ENCODE measurements around the gene MIER1. TPM values are rescaled to one million over a fixed set of nuclear protein-coding genes. Genes with fewer than 3 reads are reported as not detected.
"Not testable (repeated sequence)": the region's sequence is repeated elsewhere in the genome, so short reads cannot be mapped to it uniquely, and the experiment has no call there.

Gene MIER1
- total RNA-seq, 1 experiment from 2014 or later = 17.2 TPM

- BruUV-seq (replicated peaks) = no TSS peak
- TF ChIP-seq CTCF (IDR thresholded peaks at IDR 0.05; ENCODE audit: insufficient read depth in 1 of 2, low read depth in 1 of 2, low read length in 1 of 2, severe bottlenecking in 1 of 2, unreplicated experiment in 1 of 2) = no peak
- no peak for DNase-seq
- Mint-ChIP-seq H3K4me3 (ENCODE audit: unreplicated experiment) (no peak overlapping the region), H3K27me3 (ENCODE audit: insufficient read depth, unreplicated experiment) (no peaks in the 10 kb centered on the region), H3K4me1 (ENCODE audit: low read depth, unreplicated experiment) (no peaks in the 10 kb centered on the region), H3K9me3 (ENCODE audit: unreplicated experiment) (no peaks in the 10 kb centered on the region), H3K27ac (ENCODE audit: unreplicated experiment) (no peak overlapping the region), H3K36me3 (ENCODE audit: insufficient read depth, unreplicated experiment) (peaks cover 7% of the 10 kb centered on the region)
- intact Hi-C loops (cut with micrococcal nuclease; ENCODE audit: unreplicated experiment) = no loop called here
- H3K4me1 ChIP-seq = no peaks in the 10 kb centered on the region
- ChIA-PET CTCF (no interaction called here), POLR2A (no interaction called here)
- no peak overlapping the region for H3K4me3 ChIP-seq (ENCODE audit: low read depth, low read length)
- H3K9me3 ChIP-seq = no peaks in the 10 kb centered on the region
- no peaks in the 10 kb centered on the region for H3K27me3 ChIP-seq (replicated peaks; ENCODE audit: control insufficient read depth, insufficient read depth, low read length)
- H3K36me3 ChIP-seq (ENCODE audit: control insufficient read depth, insufficient read depth, low read length) = no peaks in the 10 kb centered on the region
These were observed 53.4 kb downstream of the MIER1 start for GRCh38 chr1:66978201-66978600.

- BruUV-seq (replicated peaks); H3K27me3 Mint-ChIP-seq (ENCODE audit: insufficient read depth, unreplicated experiment); intact Hi-C loops (cut with micrococcal nuclease; ENCODE audit: unreplicated experiment); H3K9me3 ChIP-seq; POLR2A ChIA-PET; H3K27ac Mint-ChIP-seq (ENCODE audit: unreplicated experiment); CTCF ChIA-PET; H3K36me3 ChIP-seq (ENCODE audit: control insufficient read depth, insufficient read depth, low read length); H3K4me1 Mint-ChIP-seq (ENCODE audit: low read depth, unreplicated experiment); H3K27me3 ChIP-seq (replicated peaks; ENCODE audit: control insufficient read depth, insufficient read depth, low read length); H3K4me3 ChIP-seq (ENCODE audit: low read depth, low read length); DNase-seq; H3K4me3 Mint-ChIP-seq (ENCODE audit: unreplicated experiment); H3K9me3 Mint-ChIP-seq (ENCODE audit: unreplicated experiment); H3K4me1 ChIP-seq: not testable (repeated sequence)
- peaks cover 19% of the 10 kb centered on the region for H3K36me3 Mint-ChIP-seq (ENCODE audit: insufficient read depth, unreplicated experiment)
These were observed 54.8 kb downstream of the MIER1 start for GRCh38 chr1:66979621-66980020.

- no peaks in the 10 kb centered on the region for H3K4me1 Mint-ChIP-seq (ENCODE audit: low read depth, unreplicated experiment)
- CTCF ChIA-PET = interaction anchor here (0.6 kb wide), 1 partner anchor 169 kb away, joined by 4 read pairs; no protein-coding TSS in a partner anchor
- POLR2A ChIA-PET = no interaction called here
- Histone ChIP-seq H3K27me3 (replicated peaks; ENCODE audit: control insufficient read depth, insufficient read depth, low read length) (no peaks in the 10 kb centered on the region), H3K4me1 (0 out of 2 replicates have a peak, but pooled peaks cover 4% of the 10 kb centered on the region), H3K9me3 (no peaks in the 10 kb centered on the region), H3K4me3 (ENCODE audit: low read depth, low read length) (no peak overlapping the region), H3K36me3 (ENCODE audit: control insufficient read depth, insufficient read depth, low read length) (no peaks in the 10 kb centered on the region)
- peaks cover 22% of the 10 kb centered on the region for H3K36me3 Mint-ChIP-seq (ENCODE audit: insufficient read depth, unreplicated experiment)
- TF ChIP-seq CTCF (IDR thresholded peaks at IDR 0.05; ENCODE audit: insufficient read depth in 1 of 2, low read depth in 1 of 2, low read length in 1 of 2, severe bottlenecking in 1 of 2, unreplicated experiment in 1 of 2) = no peak
- no peaks in the 10 kb centered on the region for H3K27me3 Mint-ChIP-seq (ENCODE audit: insufficient read depth, unreplicated experiment)
- no peak overlapping the region for H3K27ac Mint-ChIP-seq (ENCODE audit: unreplicated experiment)
- no peak for DNase-seq
- H3K4me3 Mint-ChIP-seq (ENCODE audit: unreplicated experiment) = no peak overlapping the region
- intact Hi-C loops (cut with micrococcal nuclease; ENCODE audit: unreplicated experiment) = no loop called here
- no TSS peak for BruUV-seq (replicated peaks)
- H3K9me3 Mint-ChIP-seq (ENCODE audit: unreplicated experiment) = no peaks in the 10 kb centered on the region
These were observed 56.1 kb downstream of the MIER1 start for GRCh38 chr1:66980745-66981367.
